SIG-M5 (cell line): ENCODE measurements around the gene MAPKAPK2.

Experiments used
- DNase-seq: peaks from one replicate; lab custom pipeline; 2025; lab: John Stamatoyannopoulos, UW

Gene MAPKAPK2

DNA sequence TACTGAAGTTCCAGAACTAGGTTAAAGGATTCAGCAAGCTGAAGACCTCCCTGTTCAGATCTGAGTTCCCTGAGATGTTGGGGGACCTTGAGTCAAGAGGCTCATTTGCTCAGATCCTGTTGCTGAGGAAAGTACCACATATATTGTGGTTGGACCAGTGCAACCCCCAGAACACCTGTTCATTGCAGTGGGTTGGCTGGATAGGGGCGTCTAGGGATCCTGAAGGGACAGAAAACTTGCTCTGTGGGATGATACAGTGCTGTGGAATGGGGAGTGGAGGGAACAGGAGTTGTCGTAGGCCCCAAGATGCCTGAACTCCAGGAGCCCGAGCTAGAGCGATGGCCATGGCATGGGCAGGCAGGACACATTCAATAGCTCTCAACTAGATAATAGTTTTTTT lies 24.6 kb upstream of the MAPKAPK2 start:
- no peak for DNase-seq

DNA sequence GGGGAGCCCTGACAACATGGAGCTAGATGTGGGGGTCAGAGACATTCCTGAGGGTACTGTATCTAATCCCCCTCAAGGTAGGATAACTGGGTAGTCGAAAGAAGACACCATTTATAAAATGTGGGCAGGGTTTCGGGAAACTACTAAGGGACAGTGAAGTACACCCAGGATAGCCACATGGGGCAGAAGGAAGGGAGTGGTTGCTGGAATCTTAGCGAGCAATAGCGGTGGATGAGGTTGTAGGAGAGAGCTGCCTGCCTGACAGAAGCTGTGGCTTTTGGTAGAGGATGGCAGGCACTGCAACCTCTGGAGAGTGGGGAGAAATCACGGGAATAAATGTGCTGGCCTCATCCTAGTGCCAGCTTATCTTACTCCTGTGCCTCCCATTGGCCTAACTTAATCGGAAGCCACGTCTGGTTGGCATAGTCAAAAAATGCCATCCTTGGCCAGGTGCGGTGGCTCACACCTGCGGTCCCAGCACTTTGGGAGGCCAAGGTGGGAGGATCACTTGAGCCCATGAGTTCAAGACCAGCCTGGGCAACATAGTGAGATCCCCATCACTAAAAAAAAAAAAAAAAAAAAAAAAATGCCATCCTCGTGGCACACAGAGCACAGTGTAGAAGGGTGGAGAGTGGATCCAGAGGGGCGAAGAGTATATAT lies 23.4 kb upstream of the MAPKAPK2 start:
- no peak for DNase-seq

DNA sequence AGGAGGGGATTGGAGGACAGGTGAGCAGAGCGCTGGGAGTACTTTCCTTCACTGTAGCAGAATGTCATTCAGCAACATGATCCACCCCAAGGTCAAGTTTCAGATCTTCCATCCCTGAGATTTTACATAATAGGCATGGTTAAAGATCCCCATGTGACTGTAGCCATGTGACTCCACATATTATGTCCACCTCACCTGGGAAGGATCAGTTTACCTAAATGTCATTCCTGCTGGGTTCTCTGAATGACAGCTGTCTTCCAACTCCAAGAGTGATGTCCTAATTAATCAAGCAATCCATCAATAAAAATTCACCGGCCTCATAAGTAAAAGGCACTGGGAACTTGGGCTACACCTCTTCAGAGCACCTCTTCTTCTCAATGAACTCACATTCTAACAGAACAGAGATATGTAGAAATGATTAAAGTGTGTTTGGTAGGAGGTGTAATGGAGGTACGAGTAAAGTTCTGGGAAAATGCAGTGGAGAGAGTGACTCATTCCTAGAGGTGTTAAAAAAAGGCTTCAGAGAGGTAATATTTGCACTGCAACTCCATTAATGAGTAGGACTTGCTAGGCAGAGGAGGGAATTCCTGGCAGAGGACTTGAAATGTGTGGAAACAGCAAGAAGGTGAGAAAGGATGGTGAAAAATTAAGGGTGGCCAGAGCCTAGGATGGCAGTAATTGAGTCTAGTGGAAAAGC lies 22.2 kb upstream of the MAPKAPK2 start:
- no peak for DNase-seq

DNA sequence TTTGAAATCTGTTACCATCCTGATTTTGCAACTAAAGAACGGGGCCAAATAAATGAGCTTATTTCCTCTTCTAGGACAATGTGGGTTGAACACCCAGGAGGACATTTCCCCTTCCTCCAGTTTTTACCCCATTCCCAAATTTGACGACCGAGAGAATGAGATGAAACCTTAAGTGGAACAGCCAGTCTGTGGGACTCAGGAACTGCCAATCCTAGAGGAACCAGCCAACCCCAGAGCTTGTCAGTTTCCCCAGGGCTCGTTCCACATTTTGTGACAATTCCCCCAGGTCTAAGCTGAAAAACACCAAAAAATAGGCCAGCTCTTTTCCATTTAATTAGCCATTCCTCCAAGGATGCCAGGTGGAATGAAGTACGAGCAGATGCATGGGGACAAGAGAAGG lies 21.3 kb upstream of the MAPKAPK2 start:
- no peak for DNase-seq

DNA sequence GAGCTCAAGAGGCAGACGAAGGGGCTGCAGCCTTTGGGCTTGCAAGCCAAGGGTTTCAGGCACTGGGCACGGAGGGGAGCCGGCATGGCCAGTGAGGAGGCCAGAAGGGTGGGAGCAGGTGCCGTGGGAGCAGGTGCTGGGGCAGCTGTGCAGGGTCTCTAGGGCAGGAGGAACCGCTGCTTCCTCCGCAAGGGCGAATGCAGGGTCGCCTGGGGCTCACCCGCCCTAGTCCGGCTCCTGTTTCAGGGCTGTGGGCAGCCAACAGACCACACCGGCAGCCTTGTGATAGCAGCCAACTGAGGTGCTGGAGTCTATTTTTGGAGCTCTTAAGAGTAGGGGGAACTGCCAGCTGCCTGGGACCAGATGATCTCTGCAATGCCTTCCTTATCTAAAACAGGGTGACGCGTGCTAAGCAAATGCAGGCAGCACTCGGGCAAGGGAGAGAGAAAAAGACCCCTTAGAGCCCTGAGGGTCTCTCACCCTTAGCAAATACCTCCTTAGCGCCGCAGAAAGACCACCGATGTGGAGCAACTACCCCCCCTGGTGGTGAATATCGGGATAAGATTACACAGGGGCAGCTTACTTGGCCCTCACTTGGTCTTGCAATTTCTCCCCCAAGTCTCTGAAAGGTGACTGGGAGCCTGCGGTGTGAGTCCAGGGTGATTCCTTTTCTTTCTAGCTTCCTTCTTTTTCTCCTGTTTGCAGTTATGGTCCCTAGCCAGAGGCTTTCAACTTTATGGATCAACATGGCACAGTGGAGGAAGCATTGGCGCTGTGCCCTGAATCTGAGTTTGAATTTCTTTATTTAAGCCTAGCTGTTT lies 20.7 kb upstream of the MAPKAPK2 start:
- no peak for DNase-seq

DNA sequence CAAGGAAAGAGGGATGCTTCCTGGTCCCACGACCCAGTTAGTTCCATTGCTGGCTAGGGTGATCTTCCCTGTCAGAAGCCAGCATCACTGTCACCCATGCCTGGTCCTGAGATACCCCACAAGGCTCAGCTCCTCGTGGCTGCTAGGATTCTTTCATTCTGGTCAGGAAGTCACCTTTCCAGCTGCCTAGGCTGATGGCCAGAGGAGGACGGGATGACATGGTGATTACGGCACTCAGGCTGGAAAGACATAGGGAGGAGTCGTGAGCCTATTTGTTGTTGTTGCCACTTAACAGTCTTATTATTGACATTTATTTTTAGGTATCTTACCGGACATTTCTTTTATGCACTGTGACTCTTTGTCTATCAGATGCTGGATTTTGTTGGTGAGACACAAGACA lies 20.0 kb upstream of the MAPKAPK2 start:
- DNase-seq: no peak

DNA sequence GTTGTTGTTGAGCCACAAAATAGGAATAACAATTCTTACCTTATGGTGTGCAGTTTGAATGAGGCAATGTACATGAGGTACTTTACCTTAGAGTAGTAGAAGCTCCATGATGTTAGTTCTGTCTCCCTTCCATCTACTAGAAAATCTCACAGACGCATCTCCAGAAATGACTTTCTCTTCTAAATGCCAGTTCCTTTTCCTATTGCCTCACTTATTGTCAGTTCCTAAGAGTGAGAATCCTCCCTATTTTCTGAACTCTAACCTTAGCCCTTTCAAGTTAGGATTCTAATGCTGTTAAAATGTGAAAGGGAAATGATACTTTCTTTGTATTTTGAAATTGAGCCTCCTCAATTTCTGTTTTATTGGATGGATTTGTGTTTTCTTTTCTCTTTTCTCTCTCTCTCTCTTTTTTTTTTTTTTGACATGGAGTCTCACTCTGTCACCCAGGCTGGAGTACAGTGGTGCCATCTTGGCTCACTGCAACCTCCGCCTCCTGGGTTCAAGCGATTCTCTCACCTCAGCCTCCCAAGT lies 18.6 kb upstream of the MAPKAPK2 start:
- DNase-seq: no peak

DNA sequence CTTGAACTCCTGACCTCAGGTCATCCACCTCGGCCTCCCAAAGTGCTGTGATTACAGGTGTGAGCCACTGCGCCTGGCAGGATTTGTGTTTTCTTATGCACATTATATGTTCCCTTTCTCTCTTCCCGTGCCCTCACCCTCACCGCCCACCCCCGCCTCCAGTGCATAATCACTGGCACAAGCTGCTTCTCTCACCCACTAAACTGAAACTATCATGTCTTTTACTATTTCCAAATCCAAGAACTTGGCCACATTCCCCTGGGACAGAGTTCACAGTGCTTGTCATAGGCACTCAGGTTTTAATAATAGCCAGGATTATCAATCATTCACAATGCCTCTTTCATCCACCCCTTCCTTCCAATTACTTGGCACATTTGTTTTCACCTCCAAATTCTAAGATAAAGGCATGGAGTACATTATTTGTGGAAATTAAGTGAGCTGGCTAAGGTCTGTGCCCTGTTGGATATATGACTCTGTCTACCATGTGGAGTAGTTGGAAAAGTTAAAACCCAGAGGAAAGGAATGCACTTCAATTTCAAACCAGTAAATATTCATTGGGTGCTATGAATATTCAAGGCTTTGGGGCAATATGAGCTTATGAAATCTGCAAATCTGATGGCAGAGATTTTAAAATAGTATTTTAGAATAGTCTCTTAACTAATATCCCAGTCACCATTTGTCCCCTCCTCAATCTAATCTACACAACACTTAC lies 17.6 kb upstream of the MAPKAPK2 start:
- DNase-seq: no peak

DNA sequence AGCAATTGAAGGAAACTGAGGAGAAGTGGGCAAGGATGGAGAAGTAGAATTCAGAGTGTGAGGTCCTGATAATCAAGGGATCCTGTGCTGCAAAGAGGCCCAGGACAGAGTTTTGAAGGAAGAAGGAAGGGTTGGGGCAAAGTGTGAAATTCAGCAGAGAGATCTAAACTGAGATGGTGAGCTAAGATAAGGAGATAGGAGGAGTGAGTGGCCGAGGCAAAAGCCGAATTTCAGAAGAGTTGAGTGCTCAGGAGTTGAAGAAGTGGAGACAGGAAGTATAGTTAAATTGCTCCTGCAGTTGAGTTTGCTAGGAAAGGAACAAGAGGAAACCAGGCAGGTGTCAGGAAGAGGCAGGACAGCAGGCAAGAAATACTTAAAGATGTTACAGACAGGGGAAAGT lies 16.4 kb upstream of the MAPKAPK2 start:
- DNase-seq: no peak

DNA sequence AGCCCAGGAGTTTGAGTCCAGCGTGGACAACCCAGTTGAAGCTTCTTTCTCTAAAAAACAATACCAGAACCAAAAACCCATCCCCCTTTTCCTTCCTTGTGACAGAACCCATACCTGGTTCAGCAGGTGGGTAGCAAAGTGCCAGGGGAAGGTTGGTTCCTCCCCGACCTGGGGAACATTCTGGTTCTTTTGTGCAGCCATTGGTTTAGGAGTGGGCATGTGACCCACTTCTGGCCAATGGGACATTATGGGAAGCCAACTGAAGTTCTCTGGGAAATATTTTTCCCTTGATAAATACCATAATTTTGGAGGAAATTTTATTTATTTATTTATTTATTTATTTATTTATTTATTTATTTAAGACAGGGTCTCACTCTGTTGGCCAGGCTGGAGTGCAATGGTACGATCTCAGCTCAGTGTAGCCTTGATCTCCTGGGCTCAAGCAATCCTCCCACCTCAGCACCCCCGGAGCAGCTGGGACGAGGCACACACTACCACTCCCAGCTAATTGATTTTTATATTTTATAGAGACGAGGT lies 15.8 kb upstream of the MAPKAPK2 start:
- no peak for DNase-seq

DNA sequence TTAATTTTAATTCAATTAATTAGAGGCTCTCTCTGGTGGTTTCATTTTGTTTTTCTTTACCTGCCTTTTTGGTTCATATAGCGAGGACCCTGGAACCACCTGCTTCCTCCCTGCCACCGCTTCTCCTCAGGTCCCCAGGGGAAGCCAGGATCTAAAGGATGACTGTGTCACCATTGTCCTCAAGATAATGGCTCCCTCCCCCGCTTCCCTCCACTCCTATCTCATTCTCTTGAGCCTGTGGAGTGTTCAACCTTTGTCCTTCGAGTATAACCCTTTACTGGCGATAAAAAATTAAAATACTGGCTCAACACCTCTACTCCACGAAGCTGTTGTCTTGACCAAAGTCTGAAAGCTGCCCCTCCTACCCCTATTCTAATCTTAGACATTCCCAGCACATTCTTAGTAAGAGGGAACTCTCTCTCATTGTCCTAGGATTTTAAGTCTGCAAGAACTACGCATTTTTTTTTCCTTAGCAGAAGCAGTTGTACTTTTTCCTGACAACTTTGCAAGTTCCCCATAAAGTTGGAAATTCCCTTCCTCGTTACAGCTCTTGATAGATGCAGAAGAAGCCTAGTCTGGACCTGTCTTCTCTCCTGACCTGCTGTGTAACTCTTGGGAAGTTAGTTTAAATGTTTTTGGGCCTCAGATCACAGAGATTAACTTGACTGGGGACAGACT lies 12.6 kb upstream of the MAPKAPK2 start:
- DNase-seq: no peak

DNA sequence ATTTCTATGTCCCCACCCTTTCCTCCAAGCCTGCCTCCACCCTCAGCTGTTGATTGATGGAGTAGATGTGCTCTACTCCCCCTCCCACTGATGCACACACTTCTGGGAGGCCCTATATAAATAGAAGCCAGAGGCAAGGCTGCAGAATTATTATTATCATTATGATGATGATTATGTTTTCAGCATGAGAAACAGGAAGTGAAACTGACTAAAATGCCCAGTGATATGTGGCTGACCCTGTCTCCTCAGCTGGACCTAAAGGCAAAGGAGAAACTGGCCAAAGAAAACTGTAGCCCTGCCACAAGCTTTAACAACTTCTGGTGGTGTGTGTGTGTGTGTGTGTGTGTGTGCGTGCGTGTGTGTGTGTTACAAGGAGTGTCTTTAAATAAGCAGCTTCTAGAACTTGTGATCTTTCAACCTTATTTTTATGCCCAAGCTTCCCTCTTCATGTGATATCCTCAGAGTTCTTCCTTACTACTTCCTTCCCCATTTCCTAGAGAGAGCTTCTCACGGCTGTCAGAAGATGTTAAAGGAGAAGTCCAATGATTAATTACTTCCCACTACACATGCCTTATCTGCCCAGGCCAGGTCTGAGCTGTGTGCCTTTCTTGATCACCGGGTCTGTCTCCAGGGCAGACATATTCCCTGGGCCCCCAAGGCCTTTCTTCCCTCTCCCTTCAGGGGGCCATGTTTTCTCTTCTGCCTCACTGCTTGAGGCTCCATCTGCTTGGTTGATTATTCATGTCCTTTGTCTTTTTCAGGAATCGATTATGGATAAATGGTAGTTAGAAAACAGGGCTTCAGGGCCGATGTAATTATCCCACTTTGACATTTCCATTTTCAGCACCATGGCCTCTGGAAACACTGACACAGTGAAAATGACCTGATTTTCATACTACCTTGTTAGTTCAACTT lies 11.6 kb upstream of the MAPKAPK2 start:
- DNase-seq: no peak

DNA sequence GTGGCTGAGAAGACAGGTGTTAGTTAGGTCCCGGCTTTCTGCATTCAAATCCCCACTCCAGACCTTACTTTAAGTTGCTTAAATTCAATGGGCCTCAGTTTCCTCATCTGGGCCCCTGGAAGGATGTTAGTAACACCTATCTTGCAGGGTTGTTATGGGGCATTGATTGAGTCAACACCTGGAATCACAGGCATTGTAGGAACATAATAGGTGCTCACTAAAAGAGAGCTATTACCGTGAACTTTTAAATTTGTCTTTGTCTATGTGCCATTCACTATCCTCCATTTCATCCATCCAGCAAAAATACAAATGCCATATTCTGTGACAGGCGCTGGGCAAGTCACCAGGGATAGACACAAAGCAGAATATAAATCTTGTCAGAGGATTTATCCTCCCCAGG lies 10.5 kb upstream of the MAPKAPK2 start:
- DNase-seq: no peak

DNA sequence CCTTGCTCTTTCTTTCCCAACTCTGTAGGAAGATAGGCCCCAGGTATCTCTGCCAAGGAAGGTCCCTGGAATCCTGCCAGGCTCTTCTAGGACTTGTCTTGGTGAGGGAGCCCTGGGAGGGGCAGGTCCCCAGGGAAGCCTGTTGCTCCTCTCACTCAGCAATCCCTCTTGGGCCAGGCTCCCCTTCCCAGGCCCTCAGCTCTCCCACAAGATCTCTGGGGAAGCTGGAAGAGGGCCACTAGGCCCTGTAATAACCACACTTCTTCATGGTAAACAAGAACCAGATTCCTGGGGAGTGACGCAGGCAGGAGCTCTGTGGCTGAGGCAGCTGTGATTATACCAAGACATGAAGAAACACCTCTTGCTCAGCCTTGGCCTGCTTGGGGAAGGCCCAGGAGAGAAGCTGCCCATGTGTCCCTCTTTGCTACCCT lies 9.9 kb upstream of the MAPKAPK2 start:
- DNase-seq: no peak

DNA sequence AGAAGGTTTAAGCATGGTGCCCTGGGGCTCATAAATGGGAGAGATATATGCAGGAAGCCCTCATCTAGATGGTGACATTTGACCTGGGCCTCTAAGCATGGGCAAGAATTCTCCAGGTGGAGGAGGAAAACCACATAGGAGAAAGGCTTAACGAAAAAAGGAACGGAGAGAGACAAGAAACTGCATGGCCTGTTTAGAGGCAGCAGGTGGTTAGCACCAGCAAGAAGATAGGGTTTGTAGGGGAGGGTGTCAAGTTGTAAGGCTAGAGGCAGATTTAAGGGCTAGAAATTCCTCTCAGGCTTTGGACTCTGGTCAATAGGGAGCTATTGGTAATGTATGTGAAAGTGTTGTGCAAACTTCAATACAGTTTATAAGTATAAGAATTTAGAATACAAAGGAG lies 8.2 kb upstream of the MAPKAPK2 start:
- no peak for DNase-seq

DNA sequence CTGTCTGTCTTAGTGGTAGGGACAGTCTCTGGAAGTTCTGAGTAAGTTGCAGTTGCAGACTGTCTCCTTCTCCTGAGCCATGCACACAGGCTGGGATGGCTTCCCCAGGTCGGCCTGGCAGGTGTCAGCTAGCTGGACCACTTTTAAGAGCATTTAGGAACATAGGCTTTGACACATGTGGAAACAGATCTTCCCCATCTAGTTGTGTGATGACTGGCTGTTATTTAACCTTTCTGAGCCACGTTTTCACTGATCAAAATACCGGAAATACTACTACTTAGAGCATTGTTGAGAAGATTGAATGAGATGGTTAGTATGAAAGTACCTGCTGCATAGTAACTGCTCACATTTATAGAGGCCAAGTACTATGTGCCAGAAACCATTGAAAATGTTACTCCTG lies 6.2 kb upstream of the MAPKAPK2 start:
- DNase-seq: no peak

DNA sequence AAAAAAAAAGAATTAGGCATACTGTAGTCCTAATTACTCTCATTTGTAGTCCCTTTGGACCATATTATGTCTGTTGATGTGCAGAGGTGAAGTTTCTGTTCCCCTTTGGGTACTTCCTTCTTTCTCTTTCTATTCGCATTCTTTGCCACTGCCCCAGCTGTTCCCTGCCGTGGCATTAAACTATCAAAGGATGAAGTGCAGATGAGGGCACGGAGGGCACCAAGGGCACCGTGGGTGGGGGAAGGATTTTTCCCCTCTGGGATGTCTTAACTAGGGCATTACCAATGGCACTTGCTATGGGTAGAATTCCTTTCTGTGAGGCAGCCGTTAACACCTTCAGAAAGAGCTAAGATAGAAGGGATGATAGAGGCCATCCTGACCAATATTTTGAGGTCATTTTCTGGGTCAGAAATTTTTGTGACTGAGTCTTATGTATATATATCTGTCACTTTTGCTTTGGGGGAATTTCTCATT lies 4.9 kb upstream of the MAPKAPK2 start:
- DNase-seq: peak; percentile 67

DNA sequence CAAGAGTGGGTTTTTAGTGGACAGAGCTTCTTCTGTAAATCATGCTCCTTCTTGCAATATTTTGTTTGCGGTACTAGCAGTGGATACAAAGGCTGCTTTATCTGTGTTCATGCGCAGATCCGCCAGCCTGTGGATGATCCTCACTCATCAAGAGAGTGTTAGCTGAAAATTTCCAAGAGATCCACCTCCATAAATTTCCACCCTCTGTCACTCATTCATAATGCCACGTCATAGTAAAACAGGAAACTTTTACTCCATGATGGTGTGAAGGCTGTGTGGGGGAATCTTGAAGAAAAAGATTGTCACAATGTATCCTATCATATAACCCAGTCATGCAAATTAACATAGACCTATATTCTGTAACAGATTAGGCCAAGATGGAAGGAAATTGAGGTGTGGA lies 4.4 kb upstream of the MAPKAPK2 start:
- DNase-seq: no peak

DNA sequence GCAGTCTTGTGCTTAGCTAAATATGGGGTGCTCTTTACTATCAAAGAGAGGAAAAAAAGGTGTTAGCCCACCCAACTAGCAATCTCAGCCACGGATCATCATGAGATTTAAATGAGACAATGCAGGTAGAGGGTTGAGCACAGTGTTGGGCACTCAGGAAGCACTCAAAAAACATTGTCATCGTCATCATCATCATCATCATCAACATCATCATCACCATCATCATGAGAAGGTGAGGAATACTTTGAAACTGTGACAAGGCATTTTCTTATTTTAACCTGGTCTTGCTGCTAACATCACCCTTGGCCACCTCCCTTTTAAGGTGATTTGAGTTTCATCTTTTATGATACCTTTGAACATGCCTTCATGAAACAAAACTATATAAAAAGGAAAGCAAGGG lies 3.3 kb upstream of the MAPKAPK2 start:
- DNase-seq: no peak

DNA sequence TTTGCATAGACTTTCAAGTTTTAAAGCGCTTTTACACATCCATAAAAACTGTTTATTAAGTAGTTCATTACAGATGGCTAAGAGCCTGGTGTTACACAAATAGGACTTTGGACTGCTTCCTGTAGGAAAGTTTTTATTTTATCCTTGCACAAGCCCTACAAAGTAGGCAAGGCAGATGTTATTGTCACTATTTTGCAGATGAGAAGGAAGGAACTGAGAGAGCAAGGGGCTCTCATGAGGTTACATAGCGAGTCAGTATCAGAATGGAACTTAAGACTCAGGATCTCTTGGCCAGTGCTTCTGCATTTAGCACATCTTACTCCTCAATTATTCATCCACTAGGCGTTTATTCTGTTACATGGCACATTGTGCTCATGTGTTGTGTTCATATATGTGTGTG lies 2.6 kb upstream of the MAPKAPK2 start:
- DNase-seq: no peak
